ENCODE data around the gene KIF20B.

Gene KIF20B, protein sequence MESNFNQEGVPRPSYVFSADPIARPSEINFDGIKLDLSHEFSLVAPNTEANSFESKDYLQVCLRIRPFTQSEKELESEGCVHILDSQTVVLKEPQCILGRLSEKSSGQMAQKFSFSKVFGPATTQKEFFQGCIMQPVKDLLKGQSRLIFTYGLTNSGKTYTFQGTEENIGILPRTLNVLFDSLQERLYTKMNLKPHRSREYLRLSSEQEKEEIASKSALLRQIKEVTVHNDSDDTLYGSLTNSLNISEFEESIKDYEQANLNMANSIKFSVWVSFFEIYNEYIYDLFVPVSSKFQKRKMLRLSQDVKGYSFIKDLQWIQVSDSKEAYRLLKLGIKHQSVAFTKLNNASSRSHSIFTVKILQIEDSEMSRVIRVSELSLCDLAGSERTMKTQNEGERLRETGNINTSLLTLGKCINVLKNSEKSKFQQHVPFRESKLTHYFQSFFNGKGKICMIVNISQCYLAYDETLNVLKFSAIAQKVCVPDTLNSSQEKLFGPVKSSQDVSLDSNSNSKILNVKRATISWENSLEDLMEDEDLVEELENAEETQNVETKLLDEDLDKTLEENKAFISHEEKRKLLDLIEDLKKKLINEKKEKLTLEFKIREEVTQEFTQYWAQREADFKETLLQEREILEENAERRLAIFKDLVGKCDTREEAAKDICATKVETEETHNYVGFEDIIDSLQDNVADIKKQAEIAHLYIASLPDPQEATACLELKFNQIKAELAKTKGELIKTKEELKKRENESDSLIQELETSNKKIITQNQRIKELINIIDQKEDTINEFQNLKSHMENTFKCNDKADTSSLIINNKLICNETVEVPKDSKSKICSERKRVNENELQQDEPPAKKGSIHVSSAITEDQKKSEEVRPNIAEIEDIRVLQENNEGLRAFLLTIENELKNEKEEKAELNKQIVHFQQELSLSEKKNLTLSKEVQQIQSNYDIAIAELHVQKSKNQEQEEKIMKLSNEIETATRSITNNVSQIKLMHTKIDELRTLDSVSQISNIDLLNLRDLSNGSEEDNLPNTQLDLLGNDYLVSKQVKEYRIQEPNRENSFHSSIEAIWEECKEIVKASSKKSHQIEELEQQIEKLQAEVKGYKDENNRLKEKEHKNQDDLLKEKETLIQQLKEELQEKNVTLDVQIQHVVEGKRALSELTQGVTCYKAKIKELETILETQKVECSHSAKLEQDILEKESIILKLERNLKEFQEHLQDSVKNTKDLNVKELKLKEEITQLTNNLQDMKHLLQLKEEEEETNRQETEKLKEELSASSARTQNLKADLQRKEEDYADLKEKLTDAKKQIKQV (N-terminal part only)

DNA sequence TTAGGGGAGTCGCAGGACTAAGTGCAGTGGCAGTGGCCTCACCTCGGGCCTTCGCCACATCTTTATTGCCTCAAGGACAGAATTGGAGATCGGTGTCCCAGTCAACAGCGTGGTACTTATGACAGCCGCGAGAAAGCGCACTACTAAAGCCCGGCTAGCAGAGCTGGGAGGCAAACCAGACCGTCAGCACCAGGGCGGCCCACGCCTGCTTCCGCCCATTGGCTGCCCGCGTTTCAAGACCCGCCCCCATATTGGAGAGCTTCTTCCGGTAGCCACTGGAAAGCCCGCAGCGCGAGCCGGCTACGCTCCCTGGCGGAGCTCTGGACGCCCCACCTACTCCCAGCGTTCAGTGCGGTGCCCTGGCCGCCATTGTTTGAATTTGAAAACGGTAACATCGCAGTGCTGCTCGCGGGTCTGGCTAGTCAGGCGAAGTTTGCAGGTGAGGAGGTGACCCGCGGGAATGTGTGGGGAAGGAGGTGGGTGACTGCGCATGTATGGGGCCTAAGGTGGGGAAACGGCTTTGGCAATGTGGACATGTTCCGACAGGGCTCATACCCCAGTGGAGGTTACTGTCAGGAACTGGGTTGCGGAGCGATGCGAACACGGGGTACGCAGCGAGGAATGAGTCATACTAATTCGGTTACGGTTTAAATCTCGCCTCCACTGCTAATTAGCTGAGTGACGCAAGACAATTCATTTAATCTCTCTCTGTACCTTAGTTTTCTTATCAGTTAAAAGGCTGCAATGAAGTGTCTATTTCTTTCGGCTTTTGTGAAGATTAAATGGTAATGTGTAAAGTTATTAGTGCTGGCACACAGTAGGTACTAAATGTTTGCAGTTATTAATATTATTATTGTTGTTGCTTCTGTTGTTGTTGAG lies at the start of gene KIF20B:
TSS of gene KIF20B (plus strand) at position 349 of the 879 bp plus-strand sequence. CDS start 3,705 bp downstream, outside the sequence.
- peak; percentile 96 for DNase-seq

DNA sequence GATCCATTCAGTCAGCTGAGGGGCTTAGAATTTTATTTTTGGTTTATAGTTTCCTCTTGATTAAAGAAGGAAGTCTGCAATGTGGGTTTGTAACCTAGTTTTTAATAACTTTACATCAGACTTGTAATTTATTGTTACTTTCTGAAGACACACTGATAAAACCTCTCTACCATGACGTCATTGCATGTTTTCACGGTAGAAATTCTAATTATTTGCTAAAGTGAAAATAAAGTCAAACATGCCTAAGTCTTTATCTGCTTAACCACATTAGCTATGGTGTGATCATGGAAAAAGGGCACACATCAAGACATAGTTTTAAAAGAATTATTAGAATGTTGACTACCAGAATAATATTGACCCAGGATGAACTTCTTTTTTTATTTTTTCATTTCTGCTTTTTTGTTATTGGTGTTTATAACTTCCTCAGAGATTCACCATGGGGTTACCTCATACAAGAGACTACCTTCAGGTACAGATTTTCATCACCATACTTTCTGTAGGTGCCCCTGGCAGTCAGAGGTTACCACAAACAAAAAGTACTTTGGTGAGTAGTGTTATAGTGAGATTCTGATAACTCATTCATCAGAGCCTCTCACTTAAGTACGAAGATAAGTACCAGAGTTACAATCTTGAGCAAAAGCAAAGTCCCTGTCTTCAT lies 49.3 kb upstream of the KIF20B start:
- no peak for DNase-seq

DNA sequence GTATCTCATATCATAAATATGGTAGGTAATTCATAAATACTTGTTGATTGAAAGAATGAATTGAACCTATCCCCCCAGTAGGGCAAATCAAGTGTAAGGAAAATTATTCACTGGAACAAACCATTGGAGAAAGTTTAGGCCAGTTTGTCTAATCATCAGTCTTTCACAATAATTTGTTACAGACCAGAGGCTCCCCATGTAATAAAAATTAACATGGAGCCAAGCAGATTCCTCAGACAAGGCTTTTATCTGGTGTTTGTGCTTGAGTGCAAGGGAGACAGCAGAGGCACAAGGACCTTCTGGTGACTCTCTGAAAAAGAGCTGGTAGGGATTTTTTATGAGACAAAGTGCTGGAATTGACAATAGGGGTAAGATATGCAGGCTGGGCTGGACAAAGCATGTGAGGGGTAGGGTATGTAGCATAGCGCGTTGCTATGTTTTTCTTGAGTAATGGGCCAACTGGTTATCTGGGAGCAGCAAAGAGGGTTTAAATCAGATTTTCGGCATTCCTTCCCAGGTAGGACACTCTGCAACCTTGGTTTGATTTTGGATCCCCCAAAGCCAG lies 48.5 kb upstream of the KIF20B start:
- DNase-seq = no peak

DNA sequence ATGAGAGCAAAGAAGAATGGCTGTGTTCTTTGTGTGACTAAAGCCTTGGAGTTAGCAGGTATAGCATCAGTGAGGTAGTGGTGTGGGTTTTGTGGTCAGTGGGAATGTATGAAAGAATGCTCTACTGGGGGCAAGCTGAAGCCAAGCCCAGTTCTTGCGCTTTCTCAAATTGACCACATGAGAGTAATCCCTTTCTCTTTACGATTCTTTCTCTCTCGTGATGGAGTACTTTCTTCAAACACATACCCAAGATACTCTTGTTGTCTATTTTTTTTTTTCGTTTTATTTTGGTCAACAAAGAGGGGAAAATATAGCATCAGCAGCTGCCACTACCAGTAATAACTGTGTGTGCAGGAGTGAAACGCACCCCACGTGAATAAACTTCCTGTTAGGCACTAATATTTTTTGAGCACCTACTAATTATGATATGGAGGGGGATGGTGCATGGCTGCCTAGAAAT lies 48.0 kb upstream of the KIF20B start:
- no peak for DNase-seq

DNA sequence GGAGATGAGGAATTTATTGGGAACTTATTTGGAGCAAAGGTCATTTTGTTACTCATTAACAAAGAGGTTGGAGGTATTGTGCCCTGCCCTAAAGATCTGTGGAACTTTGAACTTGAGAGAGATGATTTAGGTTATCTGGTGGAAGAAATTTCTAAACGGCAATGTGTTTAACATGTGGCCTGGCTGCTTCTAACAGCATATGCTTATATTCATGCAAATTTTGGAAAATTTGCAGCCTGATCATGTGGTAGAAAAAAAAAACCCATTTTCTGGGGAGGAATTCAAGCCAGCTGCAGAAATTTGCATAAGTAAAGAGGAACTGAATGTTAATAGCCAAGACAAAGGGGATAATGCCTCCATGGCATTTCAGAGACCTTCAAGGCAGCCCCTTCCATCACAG lies 45.7 kb upstream of the KIF20B start:
- DNase-seq = no peak

DNA sequence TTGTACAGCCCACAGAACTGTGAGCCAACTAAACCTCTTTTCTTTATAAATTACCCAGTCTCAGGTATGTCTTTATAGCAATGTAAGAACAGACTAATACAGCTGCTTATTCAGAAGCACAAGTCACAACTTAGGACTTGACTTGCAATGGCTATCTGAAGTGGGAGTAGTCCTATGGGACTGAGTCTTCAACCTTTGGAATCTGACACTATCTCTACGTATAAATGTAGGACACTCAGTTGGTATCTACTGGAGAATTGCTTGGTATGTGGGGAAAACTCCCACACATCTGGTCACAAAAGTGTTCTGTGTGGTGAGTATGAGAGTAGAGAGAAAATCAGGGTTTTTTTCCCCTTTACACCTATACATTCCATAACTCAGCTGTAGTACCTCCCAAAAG lies 44.1 kb upstream of the KIF20B start:
- DNase-seq = no peak

DNA sequence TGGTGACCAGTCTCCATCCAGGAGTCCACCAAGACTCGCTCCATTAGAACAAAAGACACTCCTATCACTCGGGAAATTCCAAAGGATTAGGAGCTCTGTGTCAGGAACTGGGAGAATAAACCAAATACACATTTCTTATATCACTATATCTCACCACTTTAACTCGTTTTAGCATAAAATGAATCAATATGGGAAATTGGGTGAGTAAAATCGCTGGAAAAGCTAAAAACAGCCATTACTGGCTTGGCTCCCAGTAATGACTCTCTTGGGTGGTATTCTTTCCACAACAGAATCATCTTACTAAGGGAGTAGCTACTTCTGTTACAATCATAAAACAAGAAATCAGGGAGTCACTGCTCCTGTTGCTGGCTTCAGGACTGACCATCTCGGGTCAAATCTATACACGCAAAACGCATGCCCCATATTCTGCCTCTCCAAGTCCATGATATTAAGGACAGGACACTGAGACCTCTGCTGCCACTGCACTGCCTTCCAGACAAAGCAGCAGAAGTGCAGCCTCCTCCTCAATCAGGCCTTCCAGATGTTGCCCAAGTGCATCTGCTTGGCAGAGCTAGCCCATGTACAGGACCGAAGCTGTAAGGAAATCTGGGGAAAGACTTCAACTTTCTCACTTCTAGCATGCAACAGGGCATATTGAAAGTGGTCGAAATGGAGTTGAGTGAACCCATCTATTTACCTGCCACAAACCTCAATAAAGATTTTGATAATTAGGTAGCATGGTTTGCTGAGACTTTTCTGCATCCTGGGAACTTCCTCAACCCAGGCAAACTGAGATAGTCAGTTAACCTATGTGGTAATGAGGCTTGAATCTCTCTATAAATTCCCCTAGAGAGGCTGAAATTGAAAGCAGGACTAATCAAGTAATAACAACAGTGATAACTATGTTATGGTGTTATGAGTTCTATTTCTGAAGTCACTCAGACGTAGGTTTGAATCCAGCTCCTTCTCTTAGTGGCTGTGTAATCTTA lies 42.0 kb upstream of the KIF20B start:
- no peak for DNase-seq

DNA sequence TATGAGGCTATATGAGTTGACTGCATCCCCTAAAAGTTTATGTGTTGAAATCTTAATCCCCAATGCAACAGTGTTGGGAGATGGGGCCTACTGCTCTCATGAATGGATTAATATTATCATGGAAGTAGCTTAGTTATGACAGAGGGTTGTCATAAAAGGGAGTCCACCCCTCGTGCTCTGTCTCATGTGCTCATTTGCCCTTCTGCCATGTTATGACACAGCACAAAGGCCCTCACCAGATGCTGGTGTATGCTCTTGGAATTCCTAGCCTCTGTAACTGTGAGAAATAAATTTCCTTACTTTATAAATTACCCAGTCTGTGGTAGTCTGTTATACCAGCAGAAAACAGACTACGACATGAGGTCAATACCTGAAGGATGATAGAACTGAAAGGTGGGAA lies 38.8 kb upstream of the KIF20B start:
- no peak for DNase-seq

DNA sequence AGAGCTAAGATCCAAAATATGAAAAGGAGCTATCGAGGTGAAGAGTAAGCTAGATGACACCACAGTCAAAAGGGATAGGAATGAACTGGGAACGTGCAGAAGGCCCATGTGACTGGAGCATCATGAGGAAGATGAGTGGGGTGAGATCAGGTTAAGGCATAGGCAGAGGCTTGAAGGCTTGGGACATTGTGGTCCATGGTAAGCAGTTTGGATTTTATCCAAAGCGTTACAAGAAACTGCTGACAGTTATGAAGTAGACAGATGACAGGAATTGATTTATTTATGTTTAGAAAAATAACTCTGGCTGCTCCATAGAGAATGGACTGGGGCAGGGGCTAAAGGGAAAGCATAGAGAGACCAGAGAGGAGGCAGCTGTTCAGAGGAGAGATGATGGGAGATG lies 38.2 kb upstream of the KIF20B start:
- no peak for DNase-seq

DNA sequence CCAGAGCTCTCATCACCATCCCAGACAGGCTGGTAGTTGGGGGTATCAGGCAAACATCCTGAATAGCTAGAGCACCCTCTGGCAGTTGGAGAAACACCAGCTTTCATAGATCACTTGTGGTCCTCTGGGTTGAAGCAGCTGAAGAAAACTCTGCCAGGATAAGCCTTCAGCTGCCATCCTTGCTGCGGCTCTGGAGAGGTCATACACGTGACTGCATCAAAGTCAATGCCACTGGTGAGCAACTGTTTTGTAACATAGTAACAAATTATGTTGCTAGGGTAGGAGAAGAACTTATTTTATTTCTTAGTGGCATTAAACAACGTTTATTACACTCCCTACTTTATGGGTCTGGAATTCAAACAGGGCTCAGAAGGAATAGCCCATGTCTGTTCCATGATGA lies 37.2 kb upstream of the KIF20B start:
- no peak for DNase-seq

DNA sequence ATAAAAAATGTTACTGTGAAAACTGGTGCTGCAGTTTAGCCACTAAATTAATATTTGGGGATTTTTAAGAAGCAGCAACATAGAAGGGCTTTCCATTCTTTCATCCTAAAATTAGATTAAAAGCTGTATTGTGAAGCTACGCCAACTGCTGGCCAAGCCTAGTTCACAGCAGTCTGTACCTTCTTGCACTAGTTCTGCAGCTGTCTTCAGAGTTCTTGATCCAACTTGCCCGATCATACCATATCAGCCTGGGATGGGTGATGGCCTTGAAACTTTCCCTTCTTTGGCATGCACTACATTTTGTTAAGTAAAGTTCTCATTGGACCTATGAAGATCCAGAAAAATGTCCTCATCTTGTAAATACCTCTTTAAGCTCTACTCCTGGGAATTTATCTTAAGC lies 36.1 kb upstream of the KIF20B start:
- no peak for DNase-seq

DNA sequence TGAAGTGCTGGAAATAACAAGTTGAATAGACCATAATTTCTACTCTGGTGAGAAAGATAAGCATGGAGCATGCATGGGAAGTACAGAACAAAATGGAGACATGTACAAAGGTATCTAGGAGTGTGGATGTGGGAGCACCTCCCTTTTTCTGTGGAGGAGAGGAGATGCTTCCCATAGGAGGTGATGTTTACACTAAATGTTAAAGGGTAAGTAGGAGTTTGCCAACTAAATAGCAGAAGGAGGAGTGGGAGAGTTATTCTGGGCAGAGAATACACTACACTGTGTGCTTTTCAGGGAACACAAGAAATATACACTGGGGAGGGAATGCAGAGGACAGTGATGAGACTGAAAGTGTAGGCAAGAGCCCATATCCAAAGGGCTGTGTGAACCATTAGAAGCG lies 35.3 kb upstream of the KIF20B start:
- no peak for DNase-seq

DNA sequence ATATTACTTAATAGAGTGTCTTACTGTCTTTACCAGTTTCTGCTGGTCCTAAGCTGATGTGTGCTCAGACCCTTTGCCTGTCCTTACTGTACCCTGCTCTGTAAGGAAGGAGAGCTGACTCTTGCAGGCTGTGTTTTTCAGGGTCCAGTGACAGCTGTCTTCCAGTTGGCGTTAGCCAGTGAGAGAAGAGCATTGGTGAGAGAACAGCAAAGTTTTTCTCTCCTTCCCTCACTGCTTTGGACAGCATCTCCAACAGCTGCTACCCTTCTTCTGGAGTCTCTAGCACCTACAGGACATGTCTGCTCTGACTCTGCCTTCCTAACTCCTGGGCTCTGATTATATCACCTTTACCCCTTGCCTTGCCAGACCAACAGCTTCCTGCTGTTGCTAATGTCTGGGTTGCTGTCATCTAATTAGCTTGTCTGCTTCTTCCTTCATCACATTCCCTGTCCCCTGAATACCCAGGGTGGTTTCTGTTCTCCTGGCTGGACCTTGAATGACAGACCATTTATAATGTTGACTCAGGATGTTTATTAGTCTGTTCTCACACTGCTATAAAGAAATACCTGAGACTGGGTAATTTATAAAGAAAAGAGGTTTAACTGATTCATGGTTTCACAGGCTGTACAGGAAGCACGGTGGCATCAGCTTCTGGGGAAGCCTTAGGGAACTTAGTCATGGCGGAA lies 32.9 kb upstream of the KIF20B start:
- no peak for DNase-seq

DNA sequence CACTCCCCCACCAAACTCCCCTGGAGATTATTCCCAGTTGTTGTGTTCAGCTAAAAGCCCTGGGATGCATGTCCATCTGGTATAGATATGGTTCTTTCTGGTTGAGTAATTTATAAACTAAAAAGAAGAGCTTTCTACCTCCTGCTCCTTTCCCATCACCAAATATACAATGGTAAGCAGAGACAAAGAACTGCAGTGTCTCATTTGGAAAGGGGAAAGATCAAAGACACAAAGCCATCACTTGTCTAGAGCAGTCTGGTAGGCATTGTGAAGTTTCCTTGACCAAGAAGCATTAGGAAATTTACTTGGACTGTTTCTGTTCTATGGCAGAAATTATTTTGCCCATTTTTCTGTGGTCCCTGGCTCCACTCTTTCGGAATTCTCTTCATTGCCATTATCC lies 31.4 kb upstream of the KIF20B start:
- DNase-seq = no peak

DNA sequence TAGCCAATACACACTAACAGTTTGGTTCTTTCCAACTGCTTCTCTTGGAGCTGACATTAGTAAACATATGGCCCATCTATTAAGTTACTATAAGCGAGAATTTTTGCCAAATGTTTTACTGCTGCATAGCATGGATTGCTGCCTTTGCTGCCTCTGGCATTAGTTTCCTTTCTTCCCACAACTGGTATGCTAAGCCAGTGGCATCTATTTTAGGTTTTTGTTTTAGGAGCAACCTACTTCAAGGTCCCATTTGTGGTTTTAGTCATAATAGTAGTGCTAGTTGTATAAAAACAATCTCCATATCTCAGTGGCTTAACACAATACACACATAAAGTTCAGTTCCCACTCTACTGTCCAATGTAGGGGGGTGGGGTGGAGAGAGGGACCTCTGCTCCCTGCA lies 30.5 kb upstream of the KIF20B start:
- DNase-seq = no peak

DNA sequence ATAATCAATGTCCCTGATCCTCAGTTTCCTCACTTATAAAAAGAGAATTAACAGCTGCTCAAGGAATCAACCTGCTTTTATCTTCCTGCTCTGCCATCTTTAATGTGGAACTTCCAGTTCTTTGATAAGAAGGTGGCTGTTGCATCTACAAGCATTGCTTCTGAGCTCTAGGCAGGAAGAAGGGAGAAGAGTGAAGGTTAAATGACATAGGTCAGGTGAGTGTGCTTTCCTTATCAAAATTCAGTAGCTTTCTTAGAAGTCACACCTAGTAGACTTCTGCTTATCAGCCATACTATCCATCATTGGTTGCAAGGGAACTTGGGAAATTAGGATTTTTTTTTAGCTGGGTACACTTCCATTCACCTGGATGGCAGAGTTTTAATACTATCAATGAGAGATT lies 24.0 kb upstream of the KIF20B start:
- no peak for DNase-seq

DNA sequence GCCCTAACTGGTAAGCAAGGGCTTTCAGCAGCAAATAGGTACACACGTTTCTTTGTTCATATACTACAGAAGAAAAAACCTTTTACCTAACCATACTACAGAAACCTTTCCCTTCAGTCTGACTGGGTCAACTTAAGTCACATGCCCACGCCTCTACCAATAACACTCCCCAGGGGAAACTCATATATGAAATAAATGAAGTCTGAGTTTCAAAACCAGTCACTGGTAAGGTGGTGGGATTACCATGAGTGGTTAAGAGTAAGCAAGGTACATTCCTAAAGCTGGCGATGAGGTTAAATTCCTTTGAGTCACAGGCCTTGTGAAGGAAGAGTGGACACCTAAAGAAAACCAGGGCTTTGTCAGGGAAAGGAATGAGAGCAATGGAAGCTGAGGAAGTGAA lies 21.4 kb upstream of the KIF20B start:
- DNase-seq = no peak

DNA sequence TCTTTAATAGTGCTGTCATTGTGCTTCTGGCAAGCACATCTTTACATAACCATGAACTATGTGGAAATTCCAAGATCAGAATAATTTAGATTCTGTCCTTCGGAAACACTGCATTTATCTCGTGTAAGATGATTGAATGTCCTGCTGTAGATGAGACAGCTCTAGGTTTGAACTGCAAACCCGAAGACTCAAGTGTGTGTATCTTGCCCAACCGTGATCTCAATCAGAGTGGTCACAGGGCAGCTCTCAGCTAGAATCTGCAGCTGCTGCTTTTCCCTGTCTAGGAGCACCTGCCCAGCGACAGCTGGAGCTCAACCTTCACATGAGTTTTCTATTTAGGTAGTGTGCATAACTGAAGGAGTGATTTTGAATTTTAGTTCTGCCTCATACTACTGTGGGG lies 17.5 kb upstream of the KIF20B start:
- DNase-seq = no peak

DNA sequence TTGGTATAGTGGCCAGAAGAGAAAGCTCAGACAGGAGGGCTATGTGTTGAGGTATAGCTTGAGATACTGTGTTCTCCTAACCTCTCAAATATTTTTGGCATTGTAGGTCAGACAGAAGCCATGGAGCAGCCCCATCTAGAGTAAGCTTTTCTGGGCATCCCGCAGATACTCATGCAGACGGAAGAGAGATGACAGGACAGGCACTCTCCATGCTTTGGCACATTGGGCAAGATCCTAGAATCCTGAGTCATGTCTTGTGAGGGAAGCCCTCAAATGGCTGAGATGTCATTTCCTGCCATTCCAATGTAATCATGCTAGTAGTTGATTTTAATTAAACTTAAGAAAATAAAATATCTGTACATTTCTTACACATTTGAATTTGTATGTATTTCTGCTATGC lies 16.8 kb upstream of the KIF20B start:
- DNase-seq = no peak
